RKO (cell line): ENCODE data around the gene C11orf68.

Experiments
- DNase-seq: peaks from one replicate; pipeline ENCODE4 v3.0.0-alpha.2; 2016; ENCODE audit warnings: low spot score

C11orf68 gene

DNA sequence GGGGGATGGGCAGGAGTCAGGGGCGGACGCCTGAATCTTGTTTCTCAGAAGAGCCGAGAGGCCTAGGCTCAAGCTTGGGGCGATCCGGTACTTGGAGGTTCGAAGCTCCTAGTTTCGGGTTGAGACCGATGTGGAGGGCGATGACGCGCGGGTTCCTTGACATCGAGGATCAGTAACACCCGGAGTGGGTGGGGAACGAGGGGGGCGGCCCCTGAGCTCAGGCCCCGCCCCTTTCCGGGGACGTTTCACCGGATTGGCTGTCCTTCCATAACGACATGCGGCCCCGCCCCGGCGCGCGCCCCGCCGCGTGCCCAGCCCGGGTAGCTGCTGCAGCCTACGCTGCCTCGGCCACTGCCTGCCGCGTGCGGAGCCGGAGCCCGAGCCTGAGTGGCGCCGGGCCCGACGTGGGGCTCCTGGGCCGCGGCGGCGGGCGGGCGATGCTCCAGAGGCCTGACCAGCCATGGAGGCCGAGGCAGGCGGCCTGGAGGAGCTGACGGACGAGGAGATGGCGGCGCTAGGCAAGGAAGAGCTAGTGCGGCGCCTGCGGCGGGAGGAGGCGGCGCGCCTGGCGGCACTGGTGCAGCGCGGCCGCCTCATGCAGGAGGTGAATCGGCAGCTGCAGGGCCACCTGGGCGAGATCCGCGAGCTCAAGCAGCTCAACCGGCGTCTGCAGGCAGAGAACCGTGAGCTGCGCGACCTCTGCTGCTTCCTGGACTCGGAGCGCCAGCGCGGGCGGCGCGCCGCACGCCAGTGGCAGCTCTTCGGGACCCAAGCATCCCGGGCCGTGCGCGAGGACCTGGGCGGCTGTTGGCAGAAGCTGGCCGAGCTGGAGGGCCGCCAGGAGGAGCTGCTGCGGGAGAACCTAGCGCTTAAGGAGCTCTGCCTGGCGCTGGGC, 28.3 kb downstream of the C11orf68 start, which contains the start of gene CCDC85B:
TSS of gene CCDC85B (plus strand) at position 350 of the 895 bp plus-strand sequence. CDS start at position 461, 111 bp downstream.
- peak; percentile 96 for DNase-seq

DNA sequence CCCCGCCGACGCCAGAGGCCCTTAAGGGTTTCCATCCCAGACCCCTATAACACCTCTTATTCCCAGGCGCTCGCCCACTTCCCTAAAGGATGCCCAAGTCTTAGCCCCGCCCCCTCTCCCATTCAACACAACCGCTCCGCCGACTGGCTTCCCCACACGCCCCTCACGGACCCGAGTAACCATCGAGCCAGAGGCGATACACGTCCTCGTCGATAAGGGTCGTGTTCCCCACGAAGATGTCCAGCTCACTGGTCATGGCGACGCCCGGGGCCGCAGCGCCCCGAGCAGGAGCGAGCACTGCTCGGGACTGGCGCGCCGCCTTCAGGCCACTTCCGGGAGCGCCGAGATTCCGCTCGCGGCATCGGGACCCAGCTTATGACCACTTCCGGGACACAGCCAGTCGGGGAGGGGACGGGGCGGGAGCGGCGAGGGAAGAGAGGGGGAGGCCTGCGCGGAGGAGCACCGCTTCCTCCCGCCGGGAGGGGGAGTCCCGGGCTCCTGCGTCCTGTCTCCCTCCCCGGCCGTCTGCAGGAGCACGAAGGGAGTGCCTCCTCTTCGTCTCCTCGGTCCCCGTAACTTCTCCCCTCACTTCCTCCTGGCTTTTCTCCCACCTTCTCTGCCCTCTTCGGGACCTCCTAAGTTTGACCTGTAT, 30.6 kb downstream of the C11orf68 start, which contains the start of gene FIBP:
TSS of gene FIBP (minus strand) at position 309 of the 652 bp plus-strand sequence. CDS start at position 256, 53 bp downstream.
- DNase-seq = peak; percentile 97

DNA sequence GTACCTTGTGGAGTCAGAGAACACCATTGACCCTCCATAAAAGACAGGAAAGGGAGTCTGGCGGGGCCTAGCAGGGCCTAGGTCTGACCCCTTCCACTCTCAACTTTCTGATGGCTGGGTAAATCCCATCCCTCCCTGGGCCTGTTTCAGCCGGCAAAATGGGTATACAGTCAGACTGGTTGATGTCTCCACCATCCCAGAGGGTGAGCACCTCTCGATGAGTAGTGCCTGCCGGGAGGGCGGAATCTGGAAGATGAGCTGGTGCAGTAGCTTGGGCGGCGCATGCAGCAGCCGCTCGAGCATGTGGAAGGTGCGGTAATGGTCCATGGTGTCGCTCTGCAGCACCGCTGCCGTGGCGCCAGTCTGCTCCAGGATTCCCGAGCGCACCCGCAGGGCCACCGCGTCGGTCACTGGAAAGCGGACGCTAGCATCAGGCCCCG, 31.1 kb downstream of the C11orf68 start:
- peak; percentile 85 for DNase-seq

DNA sequence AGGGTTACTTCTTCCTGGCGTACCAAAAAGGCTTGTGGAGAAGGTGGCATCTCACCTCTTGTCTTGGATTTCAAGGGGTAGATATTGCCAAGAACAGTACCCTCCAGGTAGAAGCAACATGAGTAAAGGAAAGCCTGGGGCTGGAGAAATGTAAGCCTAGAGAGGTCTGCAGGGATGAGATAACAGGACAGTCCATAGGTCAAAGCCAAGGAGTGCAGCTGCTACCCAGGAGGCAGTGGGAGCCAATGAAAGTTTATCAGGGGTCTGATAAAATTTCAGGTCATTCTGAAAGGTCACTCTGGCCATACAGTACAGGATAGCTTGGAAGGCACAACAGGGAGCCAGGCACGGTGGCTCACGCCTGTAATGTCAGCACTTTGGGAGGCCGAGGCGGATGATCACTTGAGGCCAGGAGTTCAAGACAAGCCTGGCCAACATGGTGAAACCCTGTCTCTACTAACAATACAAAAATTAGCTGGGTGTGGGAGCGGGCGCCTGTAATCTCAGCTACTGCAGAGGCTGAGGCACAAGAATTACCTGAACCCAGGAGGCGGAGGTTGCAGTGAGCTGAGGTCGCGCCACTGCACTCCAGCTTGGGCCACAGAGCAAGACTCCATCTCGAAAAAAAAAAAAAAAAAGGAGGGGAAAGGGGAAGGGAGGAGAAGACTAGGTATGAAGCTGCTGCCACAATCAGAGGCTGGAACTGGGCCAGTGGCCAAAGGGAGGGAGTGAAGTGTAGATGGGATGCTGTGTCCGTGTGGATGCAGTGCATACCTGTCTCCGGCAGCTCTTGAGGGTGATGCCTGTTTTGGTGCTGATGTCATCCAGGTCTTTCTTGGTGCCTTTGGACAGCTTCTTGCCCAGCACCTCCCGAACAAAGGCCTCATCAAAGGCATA, 31.8 kb downstream of the C11orf68 start:
- no peak for DNase-seq

DNA sequence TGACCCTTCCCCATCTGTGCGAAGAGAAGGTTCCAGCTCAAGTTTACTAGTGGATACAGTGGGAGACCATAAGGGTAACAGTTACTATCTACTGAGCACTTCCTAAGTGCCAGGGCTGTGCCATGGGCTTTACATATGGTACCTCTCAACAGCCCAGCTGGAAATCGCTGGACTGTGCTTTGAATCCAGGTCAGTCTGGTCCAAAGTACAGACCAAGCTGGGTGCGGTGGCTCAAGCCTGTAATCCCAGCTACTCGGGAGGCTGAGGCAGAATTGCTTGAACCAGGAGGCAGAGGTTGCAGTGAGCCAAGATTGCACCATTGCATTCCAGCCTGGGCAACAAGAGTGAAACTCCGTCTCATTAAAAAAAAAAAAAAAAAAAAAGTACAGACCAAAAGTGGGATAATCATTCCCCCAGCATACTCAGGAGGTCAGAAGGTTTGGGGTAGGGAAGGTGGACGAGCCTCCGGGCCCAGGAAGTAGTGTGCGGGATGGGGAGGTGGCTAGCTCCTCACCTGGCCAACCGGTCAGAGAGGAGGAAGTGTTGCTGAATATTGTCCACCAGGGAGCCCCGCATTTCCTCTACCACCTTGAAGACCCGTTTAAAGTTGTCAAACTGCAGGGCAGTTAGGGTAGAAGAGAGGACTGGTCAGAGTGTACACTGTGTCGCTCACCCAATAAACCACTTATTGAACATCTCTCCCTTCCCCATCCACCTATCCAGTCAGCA, 32.9 kb downstream of the C11orf68 start:
- DNase-seq = no peak

DNA sequence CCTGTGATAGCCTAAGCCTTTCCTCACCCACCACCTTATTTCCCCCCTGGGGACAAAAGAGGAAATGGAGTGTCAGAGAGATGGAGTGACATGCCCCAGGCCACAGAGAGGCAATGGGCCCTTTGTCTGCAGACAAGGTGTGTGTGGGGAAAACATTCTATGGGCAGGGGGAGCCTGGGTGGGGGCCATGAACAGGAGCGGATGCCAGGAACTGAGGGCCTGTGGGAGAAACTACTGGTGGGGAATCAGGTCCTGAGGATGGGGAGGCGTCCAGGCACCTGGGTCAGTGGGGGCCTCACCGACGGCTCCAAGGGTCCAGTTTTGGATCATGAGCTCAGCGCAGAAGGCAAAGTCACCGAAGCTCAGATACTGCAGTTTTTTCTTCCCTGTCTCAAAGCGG, 33.6 kb downstream of the C11orf68 start:
- no peak for DNase-seq

DNA sequence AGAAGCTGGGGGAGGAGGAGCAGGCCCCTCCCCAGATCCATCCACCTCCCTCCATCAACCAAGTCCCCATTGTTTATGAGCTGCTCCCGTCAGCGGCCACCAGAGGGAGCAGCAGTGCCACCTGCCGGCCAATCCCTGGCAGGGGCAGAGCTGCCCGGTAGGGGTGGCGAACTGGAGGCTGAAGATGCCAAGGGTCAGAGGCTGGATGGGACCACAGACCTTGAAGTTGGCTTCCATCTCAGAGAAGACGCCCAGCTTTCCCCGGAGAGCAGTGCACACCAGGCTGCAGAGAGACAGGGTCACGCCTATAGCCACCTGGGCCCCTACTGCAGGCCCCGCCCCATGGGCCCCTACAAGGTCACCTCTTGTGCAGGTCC, 34.2 kb downstream of the C11orf68 start:
- DNase-seq = peak; percentile 79

DNA sequence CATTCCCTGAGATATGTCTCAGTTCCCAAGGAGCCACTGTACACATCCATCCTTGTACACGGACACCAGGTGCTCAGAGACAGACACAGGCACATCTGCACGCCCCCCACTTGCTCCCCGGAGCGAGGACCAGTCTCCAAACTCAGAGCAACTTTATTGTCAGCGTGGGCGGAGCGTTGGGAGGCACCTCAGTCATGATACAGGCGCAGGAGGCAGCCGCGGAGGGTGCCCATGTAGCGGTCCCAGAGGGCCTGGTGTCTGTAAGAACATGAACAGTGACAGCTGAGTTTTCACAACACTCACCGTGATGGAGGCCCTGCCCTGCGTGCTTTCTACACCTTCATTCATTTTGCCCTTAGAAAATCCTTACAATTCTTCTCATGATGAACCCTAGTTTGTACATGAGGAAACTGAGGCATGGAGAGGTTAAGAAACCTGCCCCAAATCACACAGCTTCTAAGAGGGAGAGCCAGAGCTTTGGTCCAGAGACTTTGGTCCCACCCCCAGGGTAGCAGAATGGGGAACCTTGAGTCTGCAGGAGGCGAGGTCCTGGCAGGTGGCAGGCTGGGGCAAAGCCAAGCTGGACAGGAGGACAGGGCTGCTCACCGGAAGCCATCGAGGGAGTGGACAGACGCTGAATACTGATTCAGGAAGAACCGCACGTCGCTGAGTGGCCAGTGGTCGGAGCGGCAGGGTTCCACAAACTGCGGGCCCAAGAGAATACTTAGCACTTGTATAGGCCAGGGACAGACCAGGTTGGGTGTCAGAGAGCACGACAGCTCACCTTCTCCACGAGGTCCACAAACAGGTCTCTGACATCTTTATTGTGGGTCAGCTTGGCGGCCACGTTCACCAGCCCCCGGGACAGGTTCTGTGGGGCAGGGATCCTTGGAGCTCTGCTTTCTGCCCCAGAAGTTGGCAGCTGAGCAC, 34.8 kb downstream of the C11orf68 start:
- DNase-seq = no peak

DNA sequence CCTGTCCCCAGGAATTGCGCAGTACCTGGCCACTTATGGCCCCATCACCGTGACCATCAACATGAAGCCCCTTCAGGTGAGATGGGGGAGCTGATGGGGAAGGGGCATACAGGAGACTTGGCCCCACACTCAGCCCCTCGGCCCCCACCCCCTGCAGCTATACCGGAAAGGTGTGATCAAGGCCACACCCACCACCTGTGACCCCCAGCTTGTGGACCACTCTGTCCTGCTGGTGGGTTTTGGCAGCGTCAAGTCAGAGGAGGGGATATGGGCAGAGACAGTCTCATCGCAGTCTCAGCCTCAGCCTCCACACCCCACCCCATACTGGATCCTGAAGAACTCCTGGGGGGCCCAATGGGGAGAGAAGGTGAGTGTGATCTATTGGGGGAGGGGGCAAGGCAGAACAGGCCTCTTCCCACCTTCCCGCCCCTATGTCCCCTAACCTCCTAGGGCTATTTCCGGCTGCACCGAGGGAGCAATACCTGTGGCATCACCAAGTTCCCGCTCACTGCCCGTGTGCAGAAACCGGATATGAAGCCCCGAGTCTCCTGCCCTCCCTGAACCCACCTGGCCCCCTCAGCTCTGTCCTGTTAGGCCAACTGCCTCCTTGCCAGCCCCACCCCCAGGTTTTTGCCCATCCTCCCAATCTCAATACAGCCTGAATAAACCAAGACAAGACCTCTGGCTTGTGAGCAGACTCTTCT, 35.7 kb downstream of the C11orf68 start:
- no peak for DNase-seq

DNA sequence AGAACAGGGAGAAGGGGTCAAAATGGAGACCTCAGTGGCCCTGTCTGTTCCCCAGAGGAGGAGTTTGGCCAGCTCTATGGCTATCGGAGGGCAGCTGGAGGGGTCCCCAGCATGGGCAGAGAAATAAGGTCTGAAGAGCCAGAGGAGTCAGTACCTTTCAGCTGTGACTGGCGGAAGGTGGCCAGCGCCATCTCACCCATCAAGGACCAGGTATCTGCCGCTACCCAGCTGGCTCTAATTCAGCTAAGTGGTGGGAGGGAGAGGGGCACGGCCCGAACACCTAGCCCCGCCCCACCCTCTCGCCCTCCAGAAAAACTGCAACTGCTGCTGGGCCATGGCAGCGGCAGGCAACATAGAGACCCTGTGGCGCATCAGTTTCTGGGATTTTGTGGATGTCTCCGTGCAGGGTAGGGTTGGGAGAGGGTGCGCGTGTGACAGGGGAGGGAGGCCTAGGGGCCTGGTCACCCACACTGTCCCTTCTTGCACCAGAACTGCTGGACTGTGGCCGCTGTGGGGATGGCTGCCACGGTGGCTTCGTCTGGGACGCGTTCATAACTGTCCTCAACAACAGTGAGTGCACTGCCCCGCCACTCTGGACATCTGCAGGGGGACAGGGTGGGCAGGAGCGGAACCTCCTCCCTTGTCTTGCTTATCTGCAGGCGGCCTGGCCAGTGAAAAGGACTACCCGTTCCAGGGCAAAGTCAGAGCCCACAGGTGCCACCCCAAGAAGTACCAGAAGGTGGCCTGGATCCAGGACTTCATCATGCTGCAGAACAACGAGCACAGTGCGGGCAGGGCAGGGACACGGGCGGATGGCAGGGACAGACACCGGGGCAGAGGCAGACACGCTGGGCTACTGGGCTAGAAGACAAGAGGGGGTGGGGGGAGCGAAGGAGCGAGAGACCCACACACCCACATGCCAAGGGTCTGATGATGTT, 36.5 kb downstream of the C11orf68 start:
- DNase-seq = no peak

DNA sequence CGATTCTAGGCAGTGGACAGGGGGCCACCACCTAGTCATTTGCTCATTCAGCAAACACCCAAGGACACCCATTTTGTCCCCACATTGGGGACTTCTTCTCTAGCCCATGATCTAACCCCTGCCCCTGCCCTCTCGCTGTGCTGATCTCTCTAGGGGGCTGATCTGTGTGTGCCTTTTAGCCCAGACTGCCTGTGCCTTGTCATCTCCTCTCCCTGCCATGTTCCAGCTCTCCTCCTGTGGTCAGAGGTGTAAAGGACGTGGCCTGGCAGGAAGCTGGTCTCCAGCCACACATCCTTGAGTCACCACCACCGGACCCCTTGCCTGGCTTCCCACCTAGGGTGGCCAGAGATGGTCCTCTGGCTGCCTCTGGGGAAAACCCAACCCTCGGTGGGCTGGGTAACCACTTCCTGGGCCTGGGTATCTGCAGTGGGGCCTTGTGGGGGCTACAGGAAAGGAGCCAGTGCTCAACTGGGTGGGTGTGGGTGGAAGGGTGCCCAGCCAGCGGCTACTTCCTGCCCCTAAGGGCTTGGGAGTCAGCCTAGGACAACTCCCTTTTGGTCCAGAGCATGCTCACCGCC, 37.9 kb downstream of the C11orf68 start:
- no peak for DNase-seq

DNA sequence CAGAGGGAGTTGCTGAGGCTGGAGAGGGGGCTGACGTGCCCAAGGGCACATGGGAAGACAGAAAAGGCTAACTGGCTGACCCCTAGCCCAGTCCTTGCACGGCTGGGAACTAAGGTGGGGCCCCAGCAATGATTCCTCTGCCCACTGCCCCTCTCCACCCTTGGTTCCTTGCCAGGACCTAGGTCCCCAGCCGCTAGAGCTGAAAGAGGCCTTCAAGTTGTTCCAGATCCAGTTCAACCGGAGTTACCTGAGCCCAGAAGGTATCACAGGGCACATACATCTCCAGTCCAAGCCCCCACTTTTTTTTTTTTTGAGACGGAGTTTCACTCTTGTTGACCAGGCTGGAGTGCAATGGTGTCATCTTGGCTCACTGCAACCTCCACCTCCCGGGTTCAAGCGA, 38.8 kb downstream of the C11orf68 start:
- DNase-seq = no peak

DNA sequence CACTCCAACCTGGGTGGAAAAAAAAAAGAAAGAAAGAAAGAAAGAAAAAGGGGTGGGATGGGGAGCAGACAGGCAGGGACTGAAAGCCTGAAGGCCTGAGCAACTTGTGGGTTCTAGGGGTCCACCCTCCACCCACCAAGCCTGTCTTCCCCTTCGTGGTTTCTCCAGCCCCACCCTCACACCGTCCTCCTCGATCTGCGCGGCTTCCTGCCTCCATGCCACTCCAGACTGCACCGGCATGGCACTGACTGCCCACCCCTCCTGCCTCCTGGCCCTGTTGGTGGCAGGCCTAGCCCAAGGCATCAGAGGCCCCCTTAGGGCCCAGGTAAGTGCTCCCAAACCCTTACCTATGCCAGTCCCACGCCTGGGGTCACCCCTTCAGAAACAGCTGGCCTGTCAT, 39.2 kb downstream of the C11orf68 start, which contains the start of gene CTSW:
TSS of gene CTSW (plus strand) at position 221 of the 400 bp plus-strand sequence. CDS start at position 239, 18 bp downstream.
- DNase-seq = no peak

DNA sequence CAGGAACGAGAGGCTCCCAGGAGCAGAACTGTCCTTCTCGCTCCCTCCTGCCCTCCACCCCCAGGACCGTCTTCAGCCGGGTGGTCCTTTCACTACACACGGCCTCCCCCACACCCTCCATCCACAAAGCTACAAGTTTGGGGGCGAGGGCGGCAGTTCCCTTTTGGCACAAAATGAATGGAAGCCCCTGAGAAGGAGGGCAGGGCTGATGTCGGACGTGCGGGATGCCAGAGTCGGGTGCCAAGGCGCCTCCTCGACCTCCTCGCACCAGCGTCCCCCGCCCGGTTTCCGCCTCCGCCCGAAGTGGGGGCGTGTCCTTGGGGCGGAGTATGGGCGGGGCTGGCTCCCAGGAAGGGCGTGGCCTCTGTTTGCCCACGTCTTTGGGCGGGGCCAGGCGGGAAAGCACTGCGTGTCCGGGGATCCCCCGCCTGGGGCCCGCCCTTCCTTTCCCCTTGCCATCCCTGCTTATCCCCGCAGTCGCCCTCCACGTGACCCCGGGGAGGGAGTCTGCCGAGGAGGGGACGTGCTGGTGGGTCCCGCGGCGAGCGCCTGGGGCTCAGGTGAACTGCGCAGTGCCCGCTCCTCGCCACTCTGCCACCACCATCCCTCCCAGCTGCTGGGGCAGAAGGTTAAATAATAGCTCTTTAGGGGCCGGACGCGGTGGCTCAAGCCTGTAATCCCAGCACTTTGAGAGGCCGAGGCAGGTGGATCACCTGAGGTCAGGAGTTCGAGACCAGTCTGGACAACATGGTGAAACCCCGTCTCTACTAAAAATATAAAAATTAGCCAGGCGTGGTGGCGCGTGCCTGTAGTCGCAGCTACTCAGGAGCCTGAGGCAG, 45.3 kb downstream of the C11orf68 start:
- DNase-seq = peak; percentile 88

DNA sequence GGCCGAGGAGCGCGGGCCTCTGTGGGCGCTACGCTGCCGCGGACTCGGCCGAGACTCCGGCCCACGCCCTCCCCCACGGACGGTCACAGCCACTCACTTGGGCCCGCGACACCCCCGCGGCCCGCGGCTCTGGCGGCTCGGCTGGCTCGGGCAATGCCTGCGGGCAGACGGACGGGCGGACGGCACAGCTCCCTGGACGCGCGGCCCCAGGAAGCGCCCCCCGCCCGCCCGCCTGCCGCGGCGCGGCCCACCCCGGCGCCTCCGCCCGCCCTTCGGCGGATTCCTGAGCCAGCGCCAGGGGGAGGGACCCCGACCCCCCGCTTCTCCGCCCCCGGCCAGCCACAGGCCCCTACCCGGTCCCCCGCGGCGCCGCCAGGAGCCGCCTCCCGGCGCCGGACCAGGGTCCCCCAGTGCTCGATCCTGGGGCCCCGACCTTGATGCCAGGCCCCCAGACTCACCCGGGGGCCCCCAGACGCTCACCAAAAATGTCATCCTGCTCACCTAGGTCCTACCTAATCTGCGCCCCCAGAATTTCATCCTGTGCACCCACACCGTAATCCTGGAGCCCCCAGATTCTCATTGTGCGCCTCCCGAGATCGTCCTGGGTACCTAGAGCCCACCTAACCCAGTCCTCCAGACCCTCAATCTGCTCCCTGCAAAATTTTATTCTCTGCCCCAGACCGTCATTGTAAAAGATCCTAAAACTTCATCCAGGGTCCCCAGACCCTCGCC, 46.1 kb downstream of the C11orf68 start, which contains the start of gene EFEMP2:
TSS of gene EFEMP2 (minus strand) at position 215 of the 732 bp plus-strand sequence. CDS start 446 bp downstream, outside the sequence.
- no peak for DNase-seq
